Mucosa of gallbladder (tissue), 1 donor: ENCODE data around the gene TFAM. TPM values are rescaled to one million over a fixed set of nuclear protein-coding genes. Genes with fewer than 3 reads are reported as not detected.

ENCODE experiments used
- DNase-seq: peaks from one replicate; pipeline ENCODE4 v3.0.0-alpha.2; 2020; ENCODE audit warnings: low spot score
- total RNA-seq: library from RNA; stranded (reverse); gene quantifications from one replicate; pipeline ENCODE4 v1.2.1, GENCODE V29; 2021
- donor health status: DM: no; HTN: no; CAD: no.

TFAM gene
- total RNA-seq, 1 donor from 2014 or later, result 29.8 TPM

DNA sequence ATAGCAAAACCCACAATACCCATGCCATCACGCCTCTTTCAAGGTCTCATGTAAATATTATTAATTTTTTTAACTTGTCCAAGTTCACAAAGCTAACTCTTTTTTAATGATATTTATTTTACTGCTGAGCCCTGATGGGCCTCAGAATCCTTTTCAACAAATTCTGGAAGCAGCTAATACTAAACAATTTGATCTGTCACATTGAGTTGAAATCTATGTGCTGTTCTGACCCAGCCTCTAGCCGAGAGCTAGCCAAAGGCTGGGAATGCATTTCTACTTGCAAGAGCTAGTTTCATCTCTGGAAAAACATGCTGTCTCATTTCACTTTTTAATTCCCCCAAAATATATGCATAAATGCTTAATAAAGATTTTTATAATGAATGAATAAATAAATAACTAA, 47.9 kb downstream of the TFAM start:
- DNase-seq, result no peak

GRCh38 chr10:58433571-58433970, 48.4 kb downstream of the TFAM start:
- DNase-seq, result no peak

- DNase-seq, result no peak
These were observed 50.2 kb downstream of the TFAM start for GRCh38 chr10:58435297-58435985.

- DNase-seq, result no peak
These were observed 50.9 kb downstream of the TFAM start for GRCh38 chr10:58436071-58436470.

DNA sequence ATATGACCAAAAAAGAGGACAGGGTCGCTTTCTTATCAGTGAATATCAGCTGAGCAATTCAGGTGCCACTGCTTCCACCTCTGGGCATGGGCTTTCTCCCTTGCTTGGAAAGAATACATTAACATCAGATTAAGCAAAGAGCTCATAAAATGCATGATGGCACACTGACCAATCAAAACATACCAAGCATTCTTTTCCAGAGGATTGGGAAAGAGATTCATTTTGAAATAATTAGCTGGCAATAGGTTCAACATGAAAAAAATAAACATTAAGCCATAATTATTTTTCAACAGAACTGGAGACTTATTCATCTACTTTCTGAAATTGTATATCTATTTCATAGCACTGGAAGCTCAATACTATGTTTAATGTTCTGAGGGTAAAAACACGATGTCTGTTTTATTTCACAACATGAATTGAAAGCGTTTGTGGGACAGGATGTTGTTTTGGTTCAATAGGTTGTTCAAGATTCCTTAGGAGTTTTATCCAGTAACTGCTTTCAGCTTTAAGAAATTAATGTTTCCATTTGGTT, 53.2 kb downstream of the TFAM start:
- no peak for DNase-seq

- DNase-seq, result no peak
These were observed 53.8 kb downstream of the TFAM start for GRCh38 chr10:58438986-58439385.

GRCh38 chr10:58439632-58440364, 54.6 kb downstream of the TFAM start:
- no peak for DNase-seq

DNA sequence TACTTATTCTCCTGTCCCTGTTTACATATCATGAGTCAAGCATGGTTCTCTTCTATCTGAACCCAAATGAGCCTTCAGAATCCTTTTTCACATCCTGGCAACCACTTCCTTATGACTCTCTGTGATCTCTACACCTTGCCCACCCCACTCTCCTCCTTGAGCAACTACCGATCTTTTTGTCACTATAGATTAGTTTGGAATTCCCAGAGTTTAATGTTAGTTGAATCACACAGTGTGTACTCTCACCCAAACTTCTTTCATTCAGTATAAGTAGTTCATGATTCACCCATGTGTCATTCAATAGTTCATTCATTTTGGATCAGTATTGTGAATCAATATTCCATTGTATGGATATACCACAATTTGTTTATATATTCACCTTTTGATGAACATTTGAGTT, 55.3 kb downstream of the TFAM start:
- DNase-seq, result no peak

GRCh38 chr10:58444321-58444720, 59.1 kb downstream of the TFAM start:
- no peak for DNase-seq

GRCh38 chr10:58444876-58445275, 59.7 kb downstream of the TFAM start:
- DNase-seq, result no peak

DNA sequence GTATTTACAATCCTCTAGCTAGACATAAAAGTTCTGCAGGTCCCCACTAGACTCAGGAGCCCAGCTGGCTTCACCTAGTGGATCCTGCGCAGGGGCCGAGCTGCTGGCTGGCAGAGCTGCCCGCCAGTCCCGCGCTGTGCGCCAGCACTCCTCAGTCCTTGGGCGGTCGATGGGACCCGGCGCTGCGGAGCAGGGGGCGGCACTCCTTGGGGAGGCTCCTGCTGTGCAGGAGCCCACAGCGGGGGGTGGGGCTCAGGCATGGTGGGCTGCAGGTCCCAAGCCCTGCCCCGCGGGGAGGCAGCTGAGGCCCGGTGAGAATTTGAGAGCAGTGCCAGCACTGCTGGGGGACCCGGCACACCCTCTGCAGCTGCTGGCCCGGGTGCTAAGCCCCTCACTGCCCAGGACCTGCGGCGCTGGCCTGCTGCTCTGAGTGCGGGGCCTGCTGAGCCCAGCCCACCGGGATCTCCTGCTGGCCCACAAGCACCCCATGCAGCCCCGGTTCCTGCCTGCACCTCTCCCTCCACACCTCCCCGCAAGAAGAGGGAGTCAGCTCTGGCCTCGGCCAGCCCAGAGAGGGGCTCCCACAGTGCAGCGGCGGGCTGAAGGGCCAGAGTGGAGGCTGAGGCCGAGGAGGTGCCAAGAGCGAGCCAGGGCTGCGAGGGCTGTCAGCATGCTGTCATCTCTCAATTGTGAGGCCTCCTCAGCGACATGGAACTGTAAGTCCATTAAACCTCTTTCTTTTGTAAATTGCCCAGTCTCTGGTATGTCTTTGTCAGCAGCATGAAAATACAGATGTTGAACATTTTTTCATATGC, 63.1 kb downstream of the TFAM start:
- DNase-seq, result no peak

Other genes with a start within 250 kb of the TFAM start
- gene IPMK, start 117.5 kb upstream of the TFAM start, total RNA-seq, result 6.4 TPM
- gene CISD1, start 116.2 kb upstream of the TFAM start, total RNA-seq, result 34.2 TPM
- 11.0 TPM for gene UBE2D1, start 50.4 kb upstream of the TFAM start, total RNA-seq
- 5.1 TPM for gene BICC1, start 127.5 kb downstream of the TFAM start, total RNA-seq